HCT116 (cell line): Measurements from ENCODE around the gene STT3B.

ENCODE experiments used
- JUND ChIP-seq: IDR thresholded peaks from 2 replicates; pipeline ENCODE4 v1.6.1; 2012
- MAX ChIP-seq: IDR thresholded peaks from 2 replicates; pipeline ENCODE4 v1.6.1; 2012
- POLR2A ChIP-seq: IDR thresholded peaks from 2 replicates; pipeline ENCODE4 v1.7.0; 2011; ENCODE audit warnings: borderline replicate concordance; ENCODE audit not compliant: insufficient read depth, insufficient read length; ENCODE audit errors: extremely low read depth
- POLR2AphosphoS5 ChIP-seq: IDR thresholded peaks from 2 replicates; pipeline ENCODE4 v1.6.1; 2011; ENCODE audit warnings: mild to moderate bottlenecking, low read depth, low read length, moderate library complexity
- REST ChIP-seq: IDR thresholded peaks from 2 replicates; pipeline ENCODE4 v1.6.1; 2012; ENCODE audit warnings: low read depth

GRCh38 chr3:31573036-31573779 lies 40.5 kb downstream of the STT3B start:
- no peak for TF ChIP-seq POLR2A
- TF ChIP-seq POLR2AphosphoS5 = no peak
- TF ChIP-seq JUND = no peak
- TF ChIP-seq MAX = no peak
- TF ChIP-seq REST = no peak
